ENCODE measurements around the gene KAT14.
"Not testable (repeated sequence)": the region's sequence is repeated elsewhere in the genome, so short reads cannot be mapped to it uniquely, and the experiment has no call there.

The KAT14 gene, protein sequence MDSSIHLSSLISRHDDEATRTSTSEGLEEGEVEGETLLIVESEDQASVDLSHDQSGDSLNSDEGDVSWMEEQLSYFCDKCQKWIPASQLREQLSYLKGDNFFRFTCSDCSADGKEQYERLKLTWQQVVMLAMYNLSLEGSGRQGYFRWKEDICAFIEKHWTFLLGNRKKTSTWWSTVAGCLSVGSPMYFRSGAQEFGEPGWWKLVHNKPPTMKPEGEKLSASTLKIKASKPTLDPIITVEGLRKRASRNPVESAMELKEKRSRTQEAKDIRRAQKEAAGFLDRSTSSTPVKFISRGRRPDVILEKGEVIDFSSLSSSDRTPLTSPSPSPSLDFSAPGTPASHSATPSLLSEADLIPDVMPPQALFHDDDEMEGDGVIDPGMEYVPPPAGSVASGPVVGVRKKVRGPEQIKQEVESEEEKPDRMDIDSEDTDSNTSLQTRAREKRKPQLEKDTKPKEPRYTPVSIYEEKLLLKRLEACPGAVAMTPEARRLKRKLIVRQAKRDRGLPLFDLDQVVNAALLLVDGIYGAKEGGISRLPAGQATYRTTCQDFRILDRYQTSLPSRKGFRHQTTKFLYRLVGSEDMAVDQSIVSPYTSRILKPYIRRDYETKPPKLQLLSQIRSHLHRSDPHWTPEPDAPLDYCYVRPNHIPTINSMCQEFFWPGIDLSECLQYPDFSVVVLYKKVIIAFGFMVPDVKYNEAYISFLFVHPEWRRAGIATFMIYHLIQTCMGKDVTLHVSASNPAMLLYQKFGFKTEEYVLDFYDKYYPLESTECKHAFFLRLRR

GRCh38 chr20:18137412-18138265, at the start of gene KAT14, which contains the start of gene PET117:
KAT14 (plus strand) TSS chr20:18137863; CDS start chr20:18142661, 4,798 bp downstream.
PET117 (plus strand) TSS chr20:18137863; CDS start chr20:18137956, 93 bp downstream.
- peak; percentile 76 to 80 for DNase-seq (ENCODE audit: low read depth in 2 of 2)

- not testable (repeated sequence) for DNase-seq (ENCODE audit: low read depth in 2 of 2)
Measured at GRCh38 chr20:18088298-18088697, 49.4 kb upstream of the KAT14 start.

- not testable (repeated sequence) for DNase-seq (ENCODE audit: low read depth in 2 of 2)
Measured at GRCh38 chr20:18088841-18089240, 48.8 kb upstream of the KAT14 start.

DNA sequence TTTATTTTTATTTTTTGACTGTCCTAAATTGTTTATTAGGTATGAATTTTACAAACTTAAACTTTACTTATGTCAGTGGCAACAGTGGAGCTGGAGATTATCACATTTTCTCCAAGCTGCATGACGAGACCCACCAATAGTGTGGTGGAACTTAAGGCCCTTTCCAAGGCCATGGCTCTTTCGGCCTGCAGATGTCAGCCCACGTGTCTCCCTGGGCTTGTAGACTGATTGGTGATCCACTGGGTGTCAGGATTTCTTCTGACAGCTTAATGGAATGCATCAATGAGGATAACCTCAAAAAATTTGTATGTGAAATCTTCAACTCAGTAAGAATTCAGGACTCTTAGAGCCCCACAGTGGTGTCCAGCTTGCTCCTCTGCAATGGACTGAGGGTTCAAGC, 47.6 kb upstream of the KAT14 start:
- no peak for DNase-seq (ENCODE audit: low read depth in 2 of 2)

DNA sequence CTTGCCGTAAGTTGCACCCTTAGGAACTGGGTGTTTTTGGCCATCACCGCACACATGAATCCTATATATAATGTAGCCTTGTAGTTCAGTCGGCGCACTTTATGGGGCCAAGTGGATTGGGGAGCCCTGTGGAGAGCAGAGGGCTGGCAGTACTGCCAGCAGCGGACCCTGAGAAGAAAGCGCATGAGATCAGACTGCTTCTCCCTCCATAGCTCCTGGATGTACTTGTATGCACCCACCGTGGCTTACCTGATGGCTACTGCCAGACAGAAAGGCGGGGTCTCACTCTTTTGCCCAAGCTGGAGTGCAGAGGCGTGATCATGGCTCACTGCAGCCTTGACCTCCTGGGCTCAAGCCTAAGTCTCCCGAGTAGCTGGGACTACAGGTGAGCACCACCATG, 47.2 kb upstream of the KAT14 start:
- DNase-seq (ENCODE audit: low read depth in 2 of 2) = no peak

GRCh38 chr20:18091623-18092022, 46.0 kb upstream of the KAT14 start:
- no peak for DNase-seq (ENCODE audit: low read depth in 2 of 2)

DNA sequence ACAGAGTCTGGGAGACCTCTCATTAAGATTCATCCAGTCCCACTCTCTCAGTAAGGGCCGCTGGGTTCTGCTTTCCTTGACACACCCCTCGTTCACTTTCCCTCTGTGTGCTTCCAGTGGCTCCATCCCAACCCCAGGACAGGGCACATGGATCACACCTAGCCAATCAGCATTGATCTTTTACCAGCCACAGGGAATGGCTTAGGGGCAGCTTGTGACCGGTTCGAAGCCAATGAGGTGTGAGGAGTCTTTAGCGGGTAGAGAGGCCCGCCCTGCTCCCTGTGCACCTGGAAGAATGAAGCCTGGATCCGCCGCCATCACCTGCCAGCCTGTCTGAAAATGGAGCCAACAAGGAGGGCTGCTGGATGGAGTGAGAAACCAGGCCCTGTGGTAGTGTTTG, 44.8 kb upstream of the KAT14 start:
- DNase-seq (ENCODE audit: low read depth in 2 of 2) = no peak

DNA sequence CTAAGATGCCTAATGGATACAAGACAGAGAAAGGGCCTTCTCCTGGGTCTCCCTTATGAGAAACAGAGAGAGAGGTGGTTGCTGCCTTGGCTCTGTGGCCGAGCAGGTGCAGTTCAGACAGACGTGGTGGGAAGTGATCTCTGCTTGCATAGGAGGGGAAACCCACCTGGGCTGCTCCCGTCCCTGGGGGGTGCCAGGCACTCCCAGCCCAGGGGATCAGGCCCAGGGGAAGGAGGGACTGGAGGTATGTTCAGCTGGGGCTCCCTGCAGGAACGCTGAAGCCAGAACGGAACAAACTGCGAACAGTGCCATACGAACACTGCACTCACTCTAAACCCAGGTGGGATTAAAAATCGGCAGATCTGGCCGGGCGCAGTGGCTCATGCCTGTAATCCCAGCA, 44.3 kb upstream of the KAT14 start:
- no peak for DNase-seq (ENCODE audit: low read depth in 2 of 2)

DNA sequence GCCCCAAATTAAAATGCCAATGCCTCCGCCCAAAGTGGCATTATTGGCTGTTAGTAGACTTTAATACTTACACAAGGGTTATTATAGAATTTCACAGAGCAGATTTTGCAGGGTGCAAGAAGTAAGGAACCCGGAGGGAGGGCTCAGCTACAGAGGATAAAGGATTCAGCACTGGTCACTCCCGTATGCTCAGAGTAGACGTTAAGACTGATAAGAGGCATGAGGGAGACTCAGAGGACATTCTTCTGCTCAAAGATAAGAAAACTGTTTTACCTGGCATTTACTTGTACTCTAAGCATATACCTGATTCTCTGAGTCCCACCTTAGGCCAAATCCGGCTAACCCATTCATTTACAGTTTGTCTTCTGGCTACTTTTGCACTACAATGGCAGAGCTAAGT, 43.5 kb upstream of the KAT14 start:
- no peak for DNase-seq (ENCODE audit: low read depth in 2 of 2)

- DNase-seq (ENCODE audit: low read depth in 2 of 2) = not testable (repeated sequence)
Measured at GRCh38 chr20:18100569-18100968, 37.1 kb upstream of the KAT14 start.

DNA sequence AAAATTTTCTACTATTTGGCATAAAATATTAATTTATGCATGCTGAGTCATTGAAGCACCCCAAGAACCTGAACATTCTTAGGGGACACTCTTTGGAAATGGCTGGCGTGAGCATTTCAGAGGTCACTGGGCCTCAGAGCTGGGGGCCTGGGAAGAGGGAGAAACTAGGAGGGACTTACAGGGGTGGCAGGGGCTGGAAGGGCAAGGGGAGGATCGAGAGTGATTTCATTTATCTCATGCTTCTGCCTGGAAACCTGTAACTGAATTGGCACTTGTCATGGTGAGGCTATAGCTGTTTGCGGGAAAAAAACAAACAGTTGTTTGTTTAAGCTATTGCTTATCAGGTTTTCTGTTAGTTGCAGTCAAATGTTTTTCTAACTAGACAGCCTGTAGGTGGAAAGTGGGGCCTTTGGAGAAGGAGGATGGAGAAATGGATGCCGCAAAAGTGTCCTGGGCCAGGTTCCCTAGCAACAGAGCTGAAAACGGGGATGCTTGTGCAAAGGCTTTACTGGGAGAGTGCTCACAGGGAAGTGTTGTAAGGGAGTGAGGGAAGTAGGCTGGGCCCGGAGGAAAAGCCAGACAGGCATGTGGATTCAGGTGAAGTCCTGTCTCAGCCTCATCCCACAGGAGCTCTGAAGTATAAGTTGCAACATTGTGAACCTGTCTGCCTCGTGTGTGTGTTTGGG, 36.4 kb upstream of the KAT14 start:
- DNase-seq (ENCODE audit: low read depth in 2 of 2) = no peak

DNA sequence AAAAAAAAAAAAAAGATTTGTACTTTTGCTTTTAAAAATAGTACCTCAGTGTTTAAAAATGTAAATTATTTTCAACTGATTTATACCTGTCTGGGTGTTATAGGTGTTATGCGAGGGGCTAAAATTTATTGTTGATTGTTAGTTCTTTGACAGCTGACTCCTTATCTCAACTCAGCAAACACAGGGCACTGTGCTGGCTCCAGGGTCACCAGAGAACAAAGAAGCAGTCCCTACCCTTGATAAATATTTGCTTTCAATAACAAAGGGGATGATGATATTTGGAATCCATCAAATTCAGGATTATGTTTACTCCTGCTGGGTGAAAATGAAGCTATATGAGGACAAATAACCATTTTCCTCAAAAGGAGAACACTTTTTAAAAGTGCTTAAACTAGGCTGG, 34.2 kb upstream of the KAT14 start:
- DNase-seq (ENCODE audit: low read depth in 2 of 2) = no peak

- no peak for DNase-seq (ENCODE audit: low read depth in 2 of 2)
Measured at GRCh38 chr20:18108326-18108725, 29.3 kb upstream of the KAT14 start.

GRCh38 chr20:18128574-18128973, 9.1 kb upstream of the KAT14 start:
- DNase-seq (ENCODE audit: low read depth in 2 of 2) = not testable (repeated sequence)

DNA sequence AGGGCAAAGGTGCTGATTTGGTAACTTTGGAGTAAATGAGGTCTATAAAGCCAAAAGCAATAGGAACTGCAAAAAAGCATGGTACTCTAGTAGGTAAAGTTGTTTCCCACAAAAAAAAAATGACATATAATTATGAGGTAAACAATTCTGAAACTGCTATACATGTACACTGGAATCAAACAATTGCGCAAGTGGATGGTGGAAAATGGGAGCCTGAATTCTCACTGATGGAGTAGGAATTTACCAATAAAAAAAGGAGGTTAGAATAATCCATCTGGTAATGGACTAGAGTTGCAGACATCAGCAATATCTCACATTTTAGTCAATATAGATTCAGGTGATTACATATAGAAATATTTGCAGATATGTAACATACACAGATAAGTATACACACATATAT, 5.0 kb upstream of the KAT14 start:
- no peak for DNase-seq (ENCODE audit: low read depth in 2 of 2)

DNA sequence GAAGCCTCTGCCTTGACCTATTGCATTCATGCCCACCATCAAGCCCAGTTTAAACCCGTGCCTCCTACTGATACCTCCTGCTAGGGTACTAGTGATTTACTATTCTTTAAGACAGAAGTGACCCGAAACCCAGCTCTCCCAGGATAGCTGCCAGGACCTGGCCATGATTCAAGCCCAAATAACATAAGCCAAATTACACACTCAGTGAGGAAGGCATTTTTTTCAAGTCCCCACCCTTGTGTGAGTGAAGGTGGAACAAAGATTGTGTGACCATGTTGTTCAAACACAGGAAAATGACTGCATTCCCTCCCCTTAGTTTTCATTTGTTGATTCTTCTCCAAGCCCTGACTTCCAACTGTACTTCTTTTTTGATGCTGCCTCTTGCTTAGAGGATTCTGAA, 3.7 kb upstream of the KAT14 start:
- DNase-seq (ENCODE audit: low read depth in 2 of 2) = no peak

GRCh38 chr20:18138266-18138582, 561 bp downstream of the KAT14 start:
- no peak for DNase-seq (ENCODE audit: low read depth in 2 of 2)

- no peak for DNase-seq (ENCODE audit: low read depth in 2 of 2)
Measured at GRCh38 chr20:18138639-18139583, 1.2 kb downstream of the KAT14 start.

- DNase-seq (ENCODE audit: low read depth in 2 of 2) = no peak
Measured at GRCh38 chr20:18139832-18140231, 2.2 kb downstream of the KAT14 start.

DNA sequence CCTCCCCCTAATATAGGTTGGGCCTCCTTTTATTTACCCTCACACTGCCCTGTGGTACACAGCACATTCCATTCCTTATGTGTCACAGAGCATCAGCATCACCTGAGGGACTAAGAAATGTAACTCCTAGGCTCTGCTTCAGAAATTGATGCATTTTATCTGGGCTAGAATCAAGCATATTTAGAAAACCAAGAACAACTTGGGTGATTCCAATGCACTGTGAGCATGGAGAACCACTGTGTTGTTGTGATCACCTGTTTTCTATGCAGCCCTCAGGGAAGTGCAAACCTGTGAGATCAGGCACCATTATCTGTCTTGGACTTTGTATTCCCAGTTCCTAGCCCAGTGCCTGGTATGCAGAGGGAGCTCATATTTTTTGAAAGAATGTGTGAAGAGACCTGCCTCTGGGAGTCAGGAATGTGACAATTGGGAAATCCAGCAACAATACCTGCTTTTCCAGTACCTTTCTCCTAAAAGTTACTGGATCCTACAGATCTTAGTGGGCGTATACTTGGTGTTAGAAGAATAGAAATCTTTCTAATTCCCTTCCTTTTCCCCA, 7.0 kb downstream of the KAT14 start:
- DNase-seq (ENCODE audit: low read depth in 2 of 2) = no peak
